ENCODE results near the gene OLFML2A.
"Not testable (repeated sequence)": the region's sequence is repeated elsewhere in the genome, so short reads cannot be mapped to it uniquely, and the experiment has no call there.

Gene OLFML2A

GRCh38 chr9:124771867-124772679 is 4.9 kb upstream of the OLFML2A start (continued):
- peak; percentile 87 for TF ChIP-seq CTCF (tag by site-specific recombination; IDR thresholded peaks at IDR 0.05)
- TF ChIP-seq ZNF174 (tag by site-specific recombination; IDR thresholded peaks at IDR 0.05) = no peak
- no peak for TF ChIP-seq MEIS1 (CRISPR knock-in tag; IDR thresholded peaks at IDR 0.05; ENCODE audit: borderline replicate concordance)
- peak; percentile 78 for TF ChIP-seq ZNF654 (tag by site-specific recombination; IDR thresholded peaks at IDR 0.05; ENCODE audit: low read depth)
- no peak for TF ChIP-seq REPIN1 (tag by site-specific recombination; IDR thresholded peaks at IDR 0.05; ENCODE audit: low read depth)
- TF ChIP-seq ZNF513 (tag by site-specific recombination; IDR thresholded peaks at IDR 0.05) = 0 out of 2 replicates have a peak, but pooled peaks have one; percentile 16

- ChIA-PET CTCF (interaction anchor here (0.5 to 16.2 kb wide), 19 partner anchors 9 to 603 kb away, joined by 3 to 1257 read pairs (median 12); partner anchors contain the start of genes ARPC5L, RPL35 and WDR38), POLR2A (interaction anchor here (3.1 to 11.9 kb wide), 3 partner anchors 82 to 97 kb away, joined by 13 to 201 read pairs (median 46); partner anchors contain the start of genes ARPC5L, RPL35 and WDR38)
- H3K27ac ChIP-seq (ENCODE audit: extremely low read depth, low read depth, low read length); H3K4me1 ChIP-seq (ENCODE audit: control insufficient read depth, insufficient read depth, low read length); H3K4me3 ChIP-seq (ENCODE audit: low read depth, low read length); H3K36me3 ChIP-seq (ENCODE audit: control insufficient read depth in 2 of 2, insufficient read depth in 1 of 2, low read length in 2 of 2); H3K9me3 ChIP-seq (ENCODE audit: control insufficient read depth, insufficient read depth, low read depth, low read length): not testable (repeated sequence)
Observed at GRCh38 chr9:124772877-124773276, 4.1 kb upstream of the OLFML2A start.

- ChIA-PET CTCF (interaction anchor here (0.5 to 16.2 kb wide), 29 partner anchors 8 to 1757 kb away, joined by 3 to 1257 read pairs (median 6); partner anchors contain the start of genes ARPC5L, RPL35 and WDR38), POLR2A (interaction anchor here (4.8 to 11.9 kb wide), 2 partner anchors 81 to 88 kb away, joined by 46 to 201 read pairs; partner anchors contain the start of genes ARPC5L, RPL35 and WDR38)
- TF ChIP-seq ZNF169 (tag by site-specific recombination; IDR thresholded peaks at IDR 0.05) (no peak), KLF9 (tag by site-specific recombination; IDR thresholded peaks at IDR 0.05; ENCODE audit: low read depth) (no peak), ZBTB7A (tag by site-specific recombination; IDR thresholded peaks at IDR 0.05; ENCODE audit: low read depth) (no peak), PRDM10 (tag by site-specific recombination; IDR thresholded peaks at IDR 0.05) (no peak), ZFP41 (tag by site-specific recombination; IDR thresholded peaks at IDR 0.05; ENCODE audit: borderline replicate concordance) (no peak), ZNF785 (tag by site-specific recombination; IDR thresholded peaks at IDR 0.05) (no peak), GLIS1 (tag by site-specific recombination; IDR thresholded peaks at IDR 0.05) (no peak), SP7 (tag by site-specific recombination; IDR thresholded peaks at IDR 0.05) (no peak), REST (tag by site-specific recombination; IDR thresholded peaks at IDR 0.05) (no peak), ZSCAN16 (tag by site-specific recombination; IDR thresholded peaks at IDR 0.05) (no peak), KLF8 (tag by site-specific recombination; IDR thresholded peaks at IDR 0.05) (no peak)
- no peak overlapping the region for H3K27ac ChIP-seq (ENCODE audit: extremely low read depth, low read depth, low read length)
- H3K36me3 ChIP-seq (ENCODE audit: control insufficient read depth in 2 of 2, insufficient read depth in 1 of 2, low read length in 2 of 2) = no peaks in the 10 kb centered on the region
- no peaks in the 10 kb centered on the region for H3K9me3 ChIP-seq (ENCODE audit: control insufficient read depth, insufficient read depth, low read depth, low read length)
- H3K4me3 ChIP-seq (ENCODE audit: low read depth, low read length) = no peak overlapping the region
- peaks cover 1% of the 10 kb centered on the region for H3K4me1 ChIP-seq (ENCODE audit: control insufficient read depth, insufficient read depth, low read length)
Observed at GRCh38 chr9:124773473-124774128, 3.3 kb upstream of the OLFML2A start.

Data from HEK293 (cell line).